Hepatic stellate cell (primary cell): ENCODE measurements around the gene CA9.
"Not testable (repeated sequence)": the region's sequence is repeated elsewhere in the genome, so short reads cannot be mapped to it uniquely, and the experiment has no call there.

Experiments
- DNase-seq: peaks from one replicate; pipeline ENCODE4 v3.0.0; 2011; ENCODE audit warnings: low spot score

CA9 gene

DNA sequence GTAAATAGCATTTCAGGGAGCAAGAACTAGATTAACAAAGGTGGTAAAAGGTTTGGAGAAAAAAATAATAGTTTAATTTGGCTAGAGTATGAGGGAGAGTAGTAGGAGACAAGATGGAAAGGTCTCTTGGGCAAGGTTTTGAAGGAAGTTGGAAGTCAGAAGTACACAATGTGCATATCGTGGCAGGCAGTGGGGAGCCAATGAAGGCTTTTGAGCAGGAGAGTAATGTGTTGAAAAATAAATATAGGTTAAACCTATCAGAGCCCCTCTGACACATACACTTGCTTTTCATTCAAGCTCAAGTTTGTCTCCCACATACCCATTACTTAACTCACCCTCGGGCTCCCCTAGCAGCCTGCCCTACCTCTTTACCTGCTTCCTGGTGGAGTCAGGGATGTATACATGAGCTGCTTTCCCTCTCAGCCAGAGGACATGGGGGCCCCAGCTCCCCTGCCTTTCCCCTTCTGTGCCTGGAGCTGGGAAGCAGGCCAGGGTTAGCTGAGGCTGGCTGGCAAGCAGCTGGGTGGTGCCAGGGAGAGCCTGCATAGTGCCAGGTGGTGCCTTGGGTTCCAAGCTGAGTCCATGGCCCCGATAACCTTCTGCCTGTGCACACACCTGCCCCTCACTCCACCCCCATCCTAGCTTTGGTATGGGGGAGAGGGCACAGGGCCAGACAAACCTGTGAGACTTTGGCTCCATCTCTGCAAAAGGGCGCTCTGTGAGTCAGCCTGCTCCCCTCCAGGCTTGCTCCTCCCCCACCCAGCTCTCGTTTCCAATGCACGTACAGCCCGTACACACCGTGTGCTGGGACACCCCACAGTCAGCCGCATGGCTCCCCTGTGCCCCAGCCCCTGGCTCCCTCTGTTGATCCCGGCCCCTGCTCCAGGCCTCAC, at the start of gene CA9:
CA9 (plus strand) TSS at position 797 of the 893 bp plus-strand sequence; CDS start at position 829, 32 bp downstream.
- DNase-seq, result no peak

DNA sequence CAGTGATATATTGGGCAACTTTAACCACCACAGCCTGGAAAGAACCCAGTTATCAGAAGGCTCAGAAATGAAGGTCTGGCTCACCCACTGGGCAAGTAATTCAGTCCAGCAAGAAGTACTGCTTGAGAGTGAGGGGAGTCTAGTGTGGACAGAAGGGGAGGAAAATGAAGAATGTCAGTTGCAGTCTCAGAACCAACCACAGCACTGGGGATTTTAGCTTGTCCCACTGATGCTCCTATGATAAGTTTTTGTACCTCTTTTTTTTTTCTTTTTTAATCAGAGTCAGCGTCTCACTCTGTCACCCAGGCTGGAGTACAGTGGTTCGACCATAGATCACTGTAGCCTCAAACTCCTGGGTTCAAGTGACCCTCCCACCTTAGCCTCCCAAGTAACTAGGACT, 46.2 kb upstream of the CA9 start:
- no peak for DNase-seq

DNA sequence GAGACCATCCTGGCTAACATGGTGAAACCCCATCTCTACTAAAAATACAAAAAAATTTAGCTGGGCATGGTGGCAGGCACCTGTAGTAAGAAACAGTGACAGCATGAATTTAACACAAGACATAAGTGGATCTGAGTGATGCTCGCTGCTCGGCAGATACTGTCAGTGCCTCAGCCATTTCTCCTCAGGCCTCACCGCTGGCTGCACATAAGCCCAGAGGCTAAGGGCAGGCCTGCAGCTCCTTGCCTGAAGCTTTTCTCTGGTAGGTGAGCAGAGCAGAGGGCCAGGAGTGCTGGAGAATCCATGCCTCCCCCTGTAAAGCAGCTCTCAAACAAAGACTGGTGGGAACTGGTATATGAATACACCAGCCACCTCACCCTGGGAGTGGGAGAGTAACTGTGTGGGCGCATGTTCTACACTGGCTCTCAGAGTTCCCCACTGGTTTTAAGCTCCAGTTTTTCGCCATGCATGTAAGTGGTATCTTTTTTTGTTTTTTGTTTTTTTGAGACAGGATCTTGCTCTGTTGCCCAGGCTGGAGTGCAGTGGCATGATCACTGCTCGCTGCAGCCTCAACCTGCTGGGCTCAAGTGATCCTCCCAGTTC, 45.2 kb upstream of the CA9 start:
- no peak for DNase-seq

DNA sequence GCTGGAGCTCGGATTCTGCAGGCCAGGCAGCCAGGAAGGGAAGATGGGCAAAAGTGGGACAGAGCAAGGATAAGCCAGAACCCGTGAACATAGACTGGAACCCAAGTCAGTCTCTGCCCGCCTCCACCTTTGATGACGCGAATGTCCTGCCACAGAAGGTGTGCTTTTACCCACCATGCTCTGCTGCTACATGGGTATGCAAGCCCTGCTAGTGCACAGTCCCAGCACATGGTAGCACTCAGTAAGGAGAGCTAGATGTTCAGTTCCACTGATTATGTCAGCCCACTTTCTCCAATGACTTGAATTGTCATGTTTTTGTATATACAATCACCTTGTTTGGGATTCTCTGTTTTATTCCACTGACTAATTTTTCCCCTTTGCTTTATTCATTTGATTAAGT, 44.1 kb upstream of the CA9 start:
- no peak for DNase-seq

DNA sequence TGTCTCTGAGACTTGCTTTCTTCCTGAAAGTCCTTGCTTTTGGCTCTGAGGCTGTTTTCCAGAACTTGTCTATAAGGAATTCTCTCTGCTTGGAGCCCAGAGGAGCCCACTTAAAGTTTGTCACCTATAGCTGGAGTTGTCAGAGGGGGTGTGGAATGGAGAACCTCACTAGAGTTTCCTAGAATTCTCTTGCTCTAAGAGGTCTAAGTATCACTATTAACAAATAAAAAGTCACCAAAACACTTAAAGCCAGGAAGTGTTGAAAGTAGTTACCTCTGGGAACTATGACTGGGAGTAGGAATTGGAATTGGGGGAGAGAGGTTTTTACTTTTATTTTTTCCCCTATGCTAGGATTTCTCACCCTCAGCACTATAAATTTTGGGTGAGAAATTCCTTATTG, 38.0 kb upstream of the CA9 start:
- no peak for DNase-seq

DNA sequence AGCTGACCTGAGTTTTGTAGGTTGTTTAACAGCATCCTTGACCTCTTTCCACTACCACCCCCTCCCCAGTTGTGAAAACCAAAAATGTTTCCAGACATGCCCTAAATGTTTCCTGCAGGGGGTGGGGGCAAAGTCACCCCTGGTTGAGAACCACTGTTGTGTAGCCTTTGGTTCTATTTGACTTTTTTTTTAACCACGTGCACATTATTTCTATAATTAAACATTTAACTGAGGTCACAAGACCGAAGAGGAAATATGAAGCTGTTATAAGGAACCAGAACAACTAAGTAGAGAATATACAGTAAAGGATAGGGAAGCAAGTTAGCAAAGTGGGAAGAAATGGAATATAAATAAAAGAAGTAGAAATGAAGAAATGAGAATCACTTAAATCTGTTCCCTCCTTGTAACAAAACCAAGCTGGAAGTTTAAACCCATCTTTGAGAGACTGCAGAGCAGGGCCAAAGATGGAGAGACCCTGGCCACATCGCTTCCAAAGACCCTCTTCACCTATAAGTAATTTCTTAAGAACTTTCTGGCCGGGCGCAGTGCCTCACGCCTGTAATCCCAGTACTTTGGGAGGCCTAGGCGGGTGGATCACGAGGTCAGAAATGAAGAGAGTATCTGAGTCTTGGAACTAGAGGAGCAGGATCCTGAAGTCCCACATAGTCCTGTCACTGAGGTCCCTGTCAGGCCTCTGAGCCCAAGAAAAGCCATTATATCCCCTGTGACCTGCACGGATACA, 37.4 kb upstream of the CA9 start:
- DNase-seq, result no peak

DNA sequence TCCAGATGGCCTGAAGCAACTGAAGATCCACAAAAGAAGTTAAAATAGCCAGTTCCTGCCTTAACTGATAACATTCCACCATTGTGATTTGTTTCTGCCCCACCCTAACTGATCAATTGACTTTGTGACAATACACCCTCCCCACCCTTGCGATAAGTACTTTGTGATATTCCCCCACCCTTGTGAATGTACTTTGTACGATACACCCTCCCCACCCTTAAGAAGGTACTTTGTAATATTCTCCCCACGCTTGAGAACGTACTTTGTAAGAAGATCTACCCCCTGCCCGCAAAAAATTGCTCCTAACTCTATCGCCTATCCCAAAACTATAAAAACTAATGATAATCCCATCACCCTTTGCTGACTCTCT, 36.9 kb upstream of the CA9 start:
- not testable (repeated sequence) for DNase-seq

DNA sequence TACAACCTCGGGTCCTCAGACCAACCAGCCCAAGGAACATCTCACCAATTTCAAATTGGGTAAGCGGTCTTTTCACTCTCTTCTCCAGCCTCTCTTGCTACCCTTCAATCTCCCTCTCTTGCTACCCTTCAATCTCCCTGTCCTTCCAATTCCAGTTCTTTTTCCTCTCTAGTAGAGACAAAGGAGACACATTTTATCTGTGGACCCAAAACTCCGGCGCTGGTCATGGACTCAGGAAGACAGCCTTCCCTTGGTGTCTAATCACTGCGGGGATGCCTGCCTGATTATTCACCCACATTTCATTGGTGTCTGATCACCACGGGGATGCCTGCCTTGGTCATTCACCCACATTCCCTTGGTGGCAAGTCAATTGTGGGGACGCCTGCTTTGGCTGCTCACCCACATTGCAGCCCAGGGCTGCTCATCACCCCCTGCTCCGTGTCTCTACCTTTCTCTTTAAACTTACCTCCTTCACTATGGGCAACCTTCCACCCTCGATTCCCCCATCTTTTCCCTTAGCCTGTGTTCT, 36.2 kb upstream of the CA9 start:
- DNase-seq, result not testable (repeated sequence)

DNA sequence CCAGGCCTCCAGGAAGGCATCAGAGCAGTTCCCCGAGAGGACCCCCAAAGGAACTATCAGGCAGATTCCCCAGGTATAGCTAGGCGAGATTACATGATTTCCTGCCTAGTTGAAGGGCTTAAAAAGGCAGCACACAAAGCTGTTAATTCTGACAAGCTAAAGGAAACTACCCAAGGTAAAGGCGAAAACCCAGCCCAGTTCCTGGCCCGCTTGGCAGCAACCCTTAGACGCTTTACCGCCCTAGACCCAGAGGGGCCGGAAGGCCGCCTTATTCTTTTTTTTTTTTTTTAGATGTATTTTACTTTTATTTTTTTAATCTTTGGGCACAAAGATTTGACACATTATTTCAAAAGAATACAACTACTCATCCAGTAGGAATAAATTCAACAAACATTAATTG, 35.0 kb upstream of the CA9 start:
- not testable (repeated sequence) for DNase-seq

DNA sequence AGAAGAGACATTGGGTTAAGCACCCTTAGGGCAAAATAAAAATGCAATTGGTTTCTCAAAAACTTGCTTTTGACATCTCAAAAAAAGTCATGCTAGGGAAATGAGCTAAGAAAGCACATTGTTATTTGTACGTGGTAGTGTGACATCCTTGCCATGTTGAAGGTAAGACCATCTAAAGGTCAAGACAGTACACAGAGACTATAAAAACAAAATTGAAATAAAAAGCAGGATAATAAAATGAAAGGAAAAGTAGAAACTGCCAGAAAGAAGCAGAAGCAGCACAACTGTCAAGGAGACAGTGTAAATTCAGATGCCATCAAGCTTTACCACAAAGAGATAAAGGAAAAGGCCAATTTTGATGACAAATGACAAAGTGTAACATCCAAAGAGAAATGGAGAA, 34.5 kb upstream of the CA9 start:
- DNase-seq, result not testable (repeated sequence)

DNA sequence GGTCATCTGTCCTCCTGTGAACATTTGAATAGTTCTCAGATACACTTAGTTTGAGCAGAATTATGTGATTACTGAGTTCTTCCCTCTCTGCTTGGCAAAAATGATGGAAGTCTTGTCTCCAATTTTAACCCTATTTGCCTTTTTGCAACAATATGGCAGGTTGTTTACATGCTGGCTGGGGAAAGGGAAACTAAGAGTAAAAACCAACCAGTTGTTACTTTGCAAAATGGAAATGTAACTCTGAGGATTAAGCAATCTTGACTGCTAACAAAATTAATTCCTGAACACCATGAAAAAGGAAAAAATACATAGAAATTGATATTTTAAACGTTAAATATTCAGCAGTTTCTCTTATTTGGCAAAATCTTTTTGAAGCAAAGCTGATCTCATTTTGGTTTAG, 34.1 kb upstream of the CA9 start:
- DNase-seq, result no peak

DNA sequence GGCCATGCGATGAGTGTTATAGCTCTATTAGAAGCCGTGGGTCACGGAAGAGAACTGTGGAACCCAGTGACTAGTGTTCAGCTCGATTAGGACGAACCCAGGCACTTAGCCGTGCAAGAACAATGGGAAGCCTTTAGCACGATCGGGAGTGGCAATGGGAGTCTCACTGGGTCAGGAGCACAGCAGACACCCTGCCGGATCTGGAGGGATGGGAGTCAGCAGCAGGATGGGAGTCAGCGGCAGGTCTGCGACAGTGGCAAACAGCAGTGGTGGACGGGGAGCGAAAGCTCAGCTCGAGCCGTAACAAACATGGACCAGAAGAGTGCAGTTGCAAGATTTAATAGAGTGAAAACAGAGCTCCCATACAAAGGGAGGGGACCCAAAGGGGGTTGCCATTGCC, 33.3 kb upstream of the CA9 start:
- DNase-seq, result not testable (repeated sequence)

DNA sequence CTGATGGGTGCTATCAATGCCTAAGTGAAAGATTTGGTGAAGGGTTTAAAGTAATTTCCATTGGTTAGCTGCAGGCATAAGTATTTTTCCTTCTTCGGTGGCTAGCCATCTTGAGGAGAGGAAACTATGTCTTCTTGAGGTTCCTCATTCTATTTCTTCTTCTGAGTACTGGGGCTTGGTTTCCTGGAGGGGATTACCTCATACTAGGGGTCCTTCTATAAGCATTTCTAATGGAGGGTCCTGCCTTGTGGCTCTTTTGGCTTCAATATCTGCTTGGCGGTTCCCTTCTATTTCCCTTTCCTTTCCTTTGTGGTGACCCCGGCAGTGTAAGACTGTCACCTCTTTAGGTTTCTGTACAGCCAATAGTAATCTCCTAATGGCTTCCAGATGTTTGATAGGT, 32.2 kb upstream of the CA9 start:
- not testable (repeated sequence) for DNase-seq

DNA sequence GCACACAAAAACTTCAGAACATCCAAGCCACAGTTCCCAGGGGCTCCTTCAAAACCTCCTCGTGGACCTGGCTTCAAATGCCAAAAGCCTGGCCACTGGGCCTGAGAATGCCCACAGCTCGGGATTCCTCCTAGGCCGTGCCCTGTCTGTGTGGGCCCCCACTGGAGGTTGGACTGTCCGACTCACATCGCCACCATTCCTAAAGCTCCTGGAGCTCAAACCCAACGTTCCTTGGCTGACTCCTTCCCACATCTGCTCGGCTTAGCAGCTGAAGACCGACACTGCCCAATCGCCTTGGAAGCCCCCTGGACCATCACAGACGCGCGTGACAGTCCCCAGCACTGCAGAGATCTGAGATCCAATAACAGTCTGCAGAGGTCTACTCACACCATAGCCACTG, 30.7 kb upstream of the CA9 start:
- DNase-seq, result no peak

DNA sequence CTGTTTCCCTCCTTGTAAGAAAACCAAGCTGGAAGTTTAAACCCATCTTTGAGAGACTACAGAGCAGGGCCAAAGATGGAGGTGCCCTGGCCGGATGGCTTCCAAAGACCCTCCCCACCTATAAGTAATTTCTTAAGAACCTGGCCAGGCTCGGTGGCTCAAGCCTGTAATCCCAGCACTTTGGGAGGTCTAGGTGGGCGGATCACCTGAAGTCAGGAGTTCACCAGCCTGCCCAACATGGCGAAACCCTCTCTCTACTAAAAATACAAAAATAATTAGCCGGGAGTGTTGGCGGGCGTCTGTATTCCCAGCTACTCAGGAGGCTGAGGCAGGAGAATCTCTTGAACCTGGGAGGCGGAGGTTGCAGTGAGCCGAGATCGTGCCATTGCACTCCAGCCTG, 28.0 kb upstream of the CA9 start:
- not testable (repeated sequence) for DNase-seq

DNA sequence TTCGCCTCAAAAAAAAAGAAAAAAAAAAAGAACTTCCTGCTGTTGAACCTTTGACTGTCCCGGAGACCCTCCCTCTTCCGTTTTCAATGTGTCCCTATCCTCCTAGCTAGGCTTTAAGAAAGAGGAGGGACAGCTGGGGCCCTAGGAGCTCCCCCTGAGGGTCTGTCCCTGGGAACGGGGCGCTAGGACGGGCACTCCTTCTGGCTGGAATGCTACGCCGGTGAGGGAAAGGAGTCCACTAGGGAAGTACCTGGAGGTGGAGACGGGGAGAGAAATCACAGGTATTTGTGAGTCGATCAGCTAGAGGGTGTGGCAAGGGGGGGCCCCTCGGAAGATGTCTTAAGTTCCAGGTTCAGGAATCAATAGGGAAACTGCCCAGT, 27.6 kb upstream of the CA9 start:
- no peak for DNase-seq

DNA sequence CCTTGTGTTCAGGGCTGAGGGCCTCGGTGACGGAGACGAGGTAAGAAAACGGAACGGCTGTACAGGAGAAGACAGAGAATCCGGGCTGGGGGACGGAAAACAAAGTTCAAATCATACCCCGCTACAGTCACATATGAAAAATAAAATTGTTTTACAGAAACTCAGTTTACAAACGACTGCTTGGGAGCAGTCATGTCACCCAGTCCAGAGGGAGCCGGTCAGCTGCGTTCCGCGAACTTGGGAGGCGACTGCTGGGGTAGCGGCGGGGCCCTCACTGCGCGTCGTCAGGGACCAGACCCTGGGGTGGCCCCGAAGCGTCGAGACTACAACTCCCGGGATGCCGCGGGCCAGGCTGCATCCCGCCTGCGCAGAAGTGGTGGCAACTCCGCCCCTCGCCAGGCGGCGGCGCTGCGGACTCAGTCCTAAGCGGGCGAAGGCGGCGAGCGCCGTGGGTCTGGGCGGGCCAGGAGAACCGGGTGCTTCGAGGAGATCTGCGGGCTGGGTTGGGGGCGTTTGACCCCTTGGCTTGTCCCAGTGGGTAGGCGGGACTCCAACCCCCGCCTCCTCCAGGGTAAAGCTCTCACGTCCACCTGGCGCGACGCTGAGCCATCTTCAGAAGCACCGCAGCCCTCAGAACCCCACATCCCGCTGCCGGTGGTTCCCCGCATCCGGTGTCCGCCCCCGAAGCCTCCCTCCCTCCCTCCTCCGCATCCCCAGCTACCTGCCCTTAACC, 27.0 kb upstream of the CA9 start:
- peak; percentile 93 for DNase-seq

DNA sequence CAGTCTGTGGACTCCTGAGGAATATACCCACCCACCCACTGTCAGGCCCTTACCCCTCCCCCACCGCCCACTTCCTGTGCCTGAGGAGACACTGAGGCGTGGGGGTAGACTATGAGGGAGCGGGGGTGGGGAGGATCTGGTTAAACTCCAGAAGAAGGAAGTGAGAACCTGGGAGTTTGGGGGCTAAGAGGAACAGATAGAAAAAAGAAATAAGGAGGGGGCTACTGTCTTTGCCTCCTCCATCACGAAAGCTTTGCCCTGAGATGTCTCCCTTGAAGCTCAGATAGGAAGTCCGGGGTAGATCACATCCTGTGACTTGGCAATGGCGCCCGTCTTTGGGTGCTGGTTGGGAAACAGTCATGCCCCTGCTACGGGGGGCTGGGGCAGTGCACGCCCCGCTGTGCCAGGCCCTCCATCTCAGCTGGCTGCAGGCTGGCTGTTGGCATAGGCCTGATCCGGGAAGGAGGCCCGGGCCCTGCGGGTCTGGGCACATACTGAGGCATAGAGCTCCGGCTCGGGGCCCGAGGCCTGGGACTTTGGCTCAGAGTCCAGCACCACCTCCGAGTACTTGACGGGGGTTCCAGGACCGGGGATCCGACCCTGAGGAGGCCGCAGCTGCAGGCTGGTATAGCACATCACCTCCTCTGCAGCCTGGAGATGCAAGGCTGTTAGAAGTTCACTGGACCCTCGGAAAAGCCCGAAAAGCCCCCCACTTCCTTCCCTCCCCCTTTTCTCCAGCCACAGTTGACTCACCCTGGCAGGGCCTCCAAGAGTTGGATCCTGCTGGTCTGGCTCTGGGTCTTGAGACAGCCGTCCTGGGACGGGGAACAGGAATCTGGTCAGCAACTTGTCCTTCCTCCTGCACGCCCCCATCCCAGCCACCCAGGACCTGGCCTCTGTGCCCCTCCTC, 24.0 kb upstream of the CA9 start:
- DNase-seq, result no peak

DNA sequence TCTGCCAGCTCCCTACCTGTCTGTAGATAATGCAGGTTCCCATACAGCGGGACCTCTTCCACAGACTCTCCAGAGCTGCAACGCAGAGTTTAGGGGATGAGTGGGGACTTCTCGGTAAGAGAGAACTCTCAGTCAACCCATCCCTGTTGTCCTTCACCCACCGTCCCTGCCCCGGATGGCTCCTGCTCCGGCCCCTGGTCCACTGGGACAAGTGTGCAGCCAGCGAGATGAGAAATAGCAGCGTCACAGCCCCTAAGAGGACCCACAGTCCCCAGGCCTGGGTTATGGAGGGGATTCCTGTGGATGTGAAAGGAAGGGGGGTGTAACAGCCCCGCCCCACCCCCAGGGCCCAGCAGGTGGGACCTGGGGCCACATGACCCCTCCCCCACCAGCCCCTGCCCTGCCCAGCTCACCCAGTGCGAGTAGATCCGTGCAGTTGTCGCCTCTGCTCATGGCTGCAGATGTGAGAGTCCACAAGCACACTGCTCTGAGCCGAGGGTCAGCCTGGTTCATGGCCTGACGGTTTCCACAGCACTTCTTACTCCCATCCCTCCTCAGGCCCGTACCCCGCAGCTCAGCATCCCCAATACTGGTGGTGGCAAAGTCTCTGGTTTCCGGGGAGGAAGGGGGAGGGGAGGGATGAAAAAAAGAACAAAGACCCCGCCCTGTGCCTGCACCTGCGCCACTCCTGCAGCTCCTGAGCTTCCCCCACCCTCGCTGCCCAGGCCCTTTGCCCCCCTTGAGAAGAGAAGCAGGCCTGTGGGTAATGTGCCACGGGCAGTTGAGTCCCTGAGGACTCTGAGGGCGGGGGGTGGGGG, 23.2 kb upstream of the CA9 start, which contains the start of gene SIT1:
SIT1 (minus strand) TSS at position 591 of the 818 bp plus-strand sequence; CDS start at position 513, 78 bp downstream.
- no peak for DNase-seq
